Adrenal gland (tissue), 12 donors: Measurements from ENCODE around the gene SLC22A17. TPM values are rescaled to one million over a fixed set of nuclear protein-coding genes. Genes with fewer than 3 reads are reported as not detected.

Experiments used
- DNase-seq, 7 donors: peaks; one replicate each; pipeline ENCODE4 v3.0.0-alpha.2; 2019 to 2020
- H3K27ac ChIP-seq, 5 donors: fragments of 200-600 bp; sonication (generic) in 4 of 5; 1 replicate in 3 of 5; 2 replicates in 2 of 5; pipeline versions ENCODE4 v1.5.1 to v1.8.0; 2016 to 2020; ENCODE audit warnings: mild to moderate bottlenecking in 1 of 5
- H3K27me3 ChIP-seq: fragments of 200-600 bp; 2 replicates; pipeline ENCODE4 v1.8.0; 2021
- H3K36me3 ChIP-seq, 2 donors: fragments of 200-600 bp; replicated peaks in 1 of 2; 1 replicate in 1 of 2; 2 replicates in 1 of 2; pipeline versions ENCODE4 v1.5.1 to v1.8.0; 2018 to 2022
- H3K4me1 ChIP-seq, 2 donors: fragments of 200-600 bp; replicated peaks in 1 of 2; 1 replicate in 1 of 2; 2 replicates in 1 of 2; pipeline versions ENCODE4 v1.5.1 to v1.8.0; 2018 to 2021
- H3K4me3 ChIP-seq, 4 donors: fragments of 200-600 bp; sonication (generic) in 3 of 4; one replicate each; pipeline ENCODE4 v1.5.1; 2016 to 2018
- H3K9me3 ChIP-seq, 3 donors: fragments of 200-600 bp; sonication (generic) in 1 of 3; replicated peaks in 1 of 3; 1 replicate in 2 of 3; 2 replicates in 1 of 3; pipeline versions ENCODE4 v1.5.1 to v1.8.0; 2016 to 2021
- CTCF ChIP-seq, 6 experiments: fragments of 450-650 bp in 4 of 6; fragments of 200-600 bp in 2 of 6; sonication (generic) in 1 of 6; IDR thresholded peaks; 1 replicate in 5 of 6; 2 replicates in 1 of 6; pipeline versions ENCODE4 v1.5.1 to v1.8.0; 2016 to 2021; ENCODE audit warnings: antibody characterized with exemption in 6 of 6, mild to moderate bottlenecking in 2 of 6, moderate library complexity in 1 of 6
- POLR2A ChIP-seq, 2 donors: fragments of 450-650 bp; IDR thresholded peaks; one replicate each; pipeline ENCODE4 v1.6.1; 2017; ENCODE audit warnings: antibody characterized with exemption in 2 of 2, mild to moderate bottlenecking in 2 of 2, moderate library complexity in 1 of 2
- WGBS, 4 donors: extraction: QIAGEN DNeasy Blood & Tissue Kit in 2 of 4; methylation state at CpG; one replicate each; pipeline versions ENCODE4 v1.1.5 to v1.1.7; 2013 to 2017; 5-methylcytosine and 5-hydroxymethylcytosine counted together
- intact Hi-C, 2 donors: fragments of 100-400 bp; cut with DNase I; formaldehyde crosslinking; loops; one replicate each; pipeline versions ENCODE4 v1.14.1 to v1.15.0; 2022 to 2023
- polyA plus RNA-seq, 3 donors: library from polyadenylated mRNA; stranded (reverse); fragments of 200-250 nt in 2 of 3; fragments of 350-450 nt in 1 of 3; fragmentation: Illumina TruSeq in 1 of 3; extraction: RNeasy Lipid Tissue Mini Kit (QIAGEN cat#74804) in 1 of 3; gene quantifications; one replicate each; pipeline ENCODE4 v1.2.3, GENCODE V29; 2013 to 2014
- total RNA-seq, 9 donors: library from RNA; depleted of rRNA in 4 of 9; stranded (reverse); fragments of >200 nt in 4 of 9; fragments of 120-200 nt in 1 of 9; fragmentation: NEBNext Ultra II Directional in 1 of 9; extraction: Animal tissue kit (Norgen Biotek cat#: 25700) in 1 of 9; gene quantifications; one replicate each; pipeline versions ENCODE4 v1.1.0 to v1.2.4, GENCODE V29; 2013 to 2023
- donor health status: healthy with polysubstance abuse.
- donor health status: Bipolar disorder and iron deficiency.
- donor health status: DM: yes; HTN: yes; CAD: no.
- donor health status: DM: no; HTN: no; CAD: no.
- donor health status: DM: no; HTN: no; CAD: no.
- donor health status: DM: yes; HTN: yes; CAD: no.

Gene SLC22A17
- total and polyA plus RNA-seq, 12 donors = 8.4 to 121 (median 25.0) TPM

DNA sequence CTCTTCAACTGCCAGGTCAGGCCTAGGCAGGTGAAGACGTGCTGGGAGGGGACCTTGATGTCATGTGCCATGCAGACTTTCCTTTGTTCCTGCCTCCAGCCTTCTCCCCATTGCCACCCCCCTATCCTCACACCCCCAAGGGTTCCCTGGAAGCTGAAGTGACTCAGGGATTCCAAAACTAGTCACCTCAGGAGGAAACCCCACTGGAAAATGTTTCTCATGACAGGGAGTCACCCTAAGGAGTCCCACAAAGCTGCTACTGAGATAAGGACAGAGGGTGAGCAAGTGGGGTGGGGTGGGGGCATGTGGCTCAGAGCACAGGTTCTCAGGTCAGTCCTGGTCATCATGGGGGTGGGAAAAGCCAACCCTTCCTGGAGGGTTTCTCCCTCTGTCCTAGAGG lies 17.5 kb upstream of the SLC22A17 start:
- Histone ChIP-seq H3K9me3 (no peaks in the 10 kb centered on the region), H3K36me3 (no peaks in the 10 kb centered on the region), H3K4me1 (peaks cover 0 to 4% of the 10 kb centered on the region in 2 donors), H3K27ac (no peak overlapping the region), H3K27me3 (peaks cover 9% of the 10 kb centered on the region), H3K4me3 (no peak overlapping the region)
- TF ChIP-seq POLR2A (IDR thresholded peaks at IDR 0.05) = no peak
- TF ChIP-seq CTCF (IDR thresholded peaks at IDR 0.05) = no peak
- 50 to 88% (median 69%) methylated on average over 1 of the region's 1 CpG for WGBS, 4 donors
- no peak for DNase-seq
- intact Hi-C loops = no loop called here

- Histone ChIP-seq H3K27ac (peak overlapping the region in 2 of 5 donors; percentile 83 to 85), H3K9me3 (no peaks in the 10 kb centered on the region), H3K4me3 (peak overlapping the region in 1 of 4 donors; percentile 49), H3K36me3 (no peaks in the 10 kb centered on the region), H3K27me3 (peaks cover 12% of the 10 kb centered on the region), H3K4me1 (peaks cover 0 to 4% of the 10 kb centered on the region in 2 donors)
- WGBS, 4 donors = 49 to 70% (median 52%) methylated on average over 16 to 34 of the region's 34 CpGs
- intact Hi-C loops = no loop called here
- TF ChIP-seq CTCF (IDR thresholded peaks at IDR 0.05) = no peak
- TF ChIP-seq POLR2A (IDR thresholded peaks at IDR 0.05) = no peak
- peak; percentile 18 to 80 (median 37) for DNase-seq
Observed at GRCh38 chr14:23366426-23366921, 13.8 kb upstream of the SLC22A17 start.

DNA sequence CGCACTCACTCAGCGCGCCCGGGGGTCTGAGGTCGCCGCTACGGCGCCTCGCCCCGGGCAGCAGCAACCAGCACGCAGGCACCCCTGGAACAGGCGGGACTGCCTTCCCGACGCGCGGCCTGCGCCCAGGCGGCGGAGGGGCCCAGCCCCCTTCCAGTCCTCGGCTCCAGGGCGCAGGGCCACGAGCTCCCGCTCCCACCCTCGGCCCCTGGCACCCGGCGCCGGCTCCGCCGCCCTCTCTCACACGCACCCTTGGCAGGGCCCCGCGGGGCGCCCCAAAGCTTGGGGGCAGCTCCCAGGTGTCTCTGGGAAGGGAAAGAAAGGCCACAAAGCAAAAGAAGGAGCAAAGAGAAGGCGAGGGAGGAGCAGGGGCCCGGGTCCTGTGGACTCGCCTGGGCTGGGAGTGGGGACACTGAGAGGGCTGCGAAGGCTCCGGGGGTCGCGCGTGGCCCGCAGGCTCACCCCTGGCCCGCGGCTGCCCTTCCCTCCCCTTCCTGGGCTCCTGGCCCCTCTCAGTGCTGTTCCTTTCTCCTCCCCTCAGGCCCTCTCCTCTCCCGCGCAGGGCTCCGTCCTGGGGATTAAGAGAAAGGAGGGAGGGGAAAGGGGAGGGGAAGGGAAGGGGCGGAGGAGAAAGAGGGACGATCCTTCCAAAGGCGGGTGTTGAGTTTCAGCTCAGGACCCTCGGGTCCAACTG lies 13.2 kb upstream of the SLC22A17 start:
- Histone ChIP-seq H3K4me1 (peaks cover 0 to 4% of the 10 kb centered on the region in 2 donors), H3K9me3 (no peaks in the 10 kb centered on the region), H3K27me3 (peaks cover 12% of the 10 kb centered on the region), H3K27ac (peak overlapping the region in 3 of 5 donors; percentile 59 to 85 (median 83)), H3K4me3 (peak overlapping the region in 1 of 4 donors; percentile 49), H3K36me3 (no peaks in the 10 kb centered on the region)
- intact Hi-C loops = no loop called here
- no peak for TF ChIP-seq CTCF (IDR thresholded peaks at IDR 0.05)
- TF ChIP-seq POLR2A (IDR thresholded peaks at IDR 0.05) = peak in 1 of 2 donors; percentile 33
- no peak for DNase-seq
- WGBS, 4 donors = 5 to 10% (median 9%) methylated on average over 21 to 48 of the region's 51 CpGs

DNA sequence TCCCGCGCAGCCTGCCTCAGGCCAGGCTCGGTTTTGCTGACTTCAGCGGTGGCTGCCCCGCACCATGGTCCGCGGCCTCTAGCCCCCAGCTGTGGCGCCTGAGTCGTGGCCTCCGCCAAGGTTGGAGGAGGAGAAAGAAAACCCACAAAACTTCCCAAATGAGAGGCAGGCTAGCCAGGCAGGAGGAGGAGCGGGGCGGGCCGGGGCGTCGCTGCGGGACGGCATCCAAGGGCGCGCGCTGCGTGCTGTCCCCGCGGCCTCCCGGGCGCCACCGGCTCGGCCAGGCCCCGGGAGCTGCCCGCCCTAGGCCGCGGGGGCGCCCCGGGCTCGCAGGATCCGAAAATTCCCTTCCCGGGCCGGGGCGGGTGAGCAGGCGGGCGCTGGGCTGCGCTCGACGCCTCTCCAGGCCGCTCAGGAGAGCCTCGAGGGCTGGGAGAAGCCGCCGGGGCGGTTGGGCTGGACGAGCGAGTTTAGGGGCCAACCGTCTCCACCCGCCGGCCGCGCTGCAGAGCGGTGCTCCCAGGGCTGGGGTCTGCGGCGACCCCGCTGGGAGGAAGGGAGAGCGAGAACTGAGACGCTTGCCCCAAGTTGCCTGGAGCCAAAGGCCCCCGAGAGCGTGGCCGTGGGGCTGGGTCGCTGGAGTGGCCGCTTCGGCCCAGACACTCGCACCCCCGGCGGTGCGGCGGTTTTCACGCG lies 12.5 kb upstream of the SLC22A17 start, which contains the start of gene EFS:
TSS of gene EFS (minus strand) at position 137 of the 696 bp plus-strand sequence. CDS start 147 bp downstream, outside the sequence.
- intact Hi-C loops = no loop called here
- TF ChIP-seq POLR2A (IDR thresholded peaks at IDR 0.05) (no peak), CTCF (IDR thresholded peaks at IDR 0.05) (no peak)
- Histone ChIP-seq H3K27ac (peak within 1 kb of the TSS in 3 of 5 donors; percentile 59 to 85 (median 83)), H3K9me3 (no peaks in the 10 kb centered on the region), H3K4me3 (peak within 1 kb of the TSS in 1 of 4 donors; percentile 49), H3K4me1 (peaks cover 0 to 4% of the 10 kb centered on the region in 2 donors), H3K36me3 (no peaks in the 10 kb centered on the region), H3K27me3 (peaks cover 12% of the 10 kb centered on the region)
- WGBS, 4 donors = 2 to 6% (median 5%) methylated on average over 24 to 74 of the region's 74 CpGs
- no peak for DNase-seq
